Peyer's patch (tissue), 4 donors: ENCODE measurements around the gene AKAP6. TPM values are rescaled to one million over a fixed set of nuclear protein-coding genes. Genes with fewer than 3 reads are reported as not detected.
A peak's percentile ranks its signal among the peaks of the same experiment; 100 is the strongest.

ENCODE experiments used
- DNase-seq, 3 donors: peaks; one replicate each; pipeline ENCODE4 v3.0.0-alpha.2; 2017 to 2019
- H3K27ac ChIP-seq, 4 donors: fragments of 200-600 bp; sonication (generic); one replicate each; pipeline ENCODE4 v1.5.1; 2016 to 2019
- H3K27me3 ChIP-seq, 2 donors: fragments of 200-600 bp; sonication (generic); one replicate each; pipeline ENCODE4 v1.5.1; 2019
- H3K36me3 ChIP-seq, 3 donors: fragments of 200-600 bp; sonication (generic); one replicate each; pipeline ENCODE4 v1.5.1; 2016 to 2019
- H3K4me1 ChIP-seq, 4 donors: fragments of 200-600 bp; sonication (generic); one replicate each; pipeline ENCODE4 v1.5.1; 2016 to 2019
- H3K4me3 ChIP-seq, 4 donors: fragments of 200-600 bp; sonication (generic); 1 replicate in 3 of 4; 2 replicates in 1 of 4; pipeline ENCODE4 v1.5.1; 2016 to 2019; ENCODE audit warnings: mild to moderate bottlenecking in 1 of 4
- H3K9me3 ChIP-seq, 4 donors: fragments of 200-600 bp; sonication (generic); one replicate each; pipeline ENCODE4 v1.5.1; 2016 to 2019; ENCODE audit warnings: mild to moderate bottlenecking in 1 of 4
- CTCF ChIP-seq, 6 experiments: fragments of 450-650 bp in 4 of 6; fragments of 200-600 bp in 2 of 6; sonication (generic) in 1 of 6; IDR thresholded peaks; one replicate each; pipeline ENCODE4 v1.5.1; 2017 to 2019; ENCODE audit warnings: antibody characterized with exemption in 6 of 6, mild to moderate bottlenecking in 3 of 6, moderate library complexity in 1 of 6
- POLR2A ChIP-seq, 2 donors: fragments of 450-650 bp; IDR thresholded peaks; one replicate each; pipeline ENCODE4 v1.5.1; 2017; ENCODE audit warnings: antibody characterized with exemption in 2 of 2, mild to moderate bottlenecking in 2 of 2, moderate library complexity in 2 of 2
- total RNA-seq, 4 donors: library from RNA; depleted of rRNA; stranded (reverse); fragments of >200 nt; gene quantifications; one replicate each; pipeline ENCODE4 v1.1.0, GENCODE V29; 2016

AKAP6 gene
- total RNA-seq, 4 donors from 2014 or later = 7.6 to 21.5 (median 12.2) TPM

- peaks cover 0 to 8% (median 0%) of the 10 kb centered on the region in 4 donors for H3K4me1 ChIP-seq
- no peaks in the 10 kb centered on the region for H3K9me3 ChIP-seq
- no peaks in the 10 kb centered on the region for H3K36me3 ChIP-seq
- no peak overlapping the region for H3K4me3 ChIP-seq
- no peak for TF ChIP-seq POLR2A (IDR thresholded peaks at IDR 0.05)
- TF ChIP-seq CTCF (IDR thresholded peaks at IDR 0.05) = peak in 5 of 6 experiments; percentile 40 to 97 (median 94)
- no peak overlapping the region for H3K27ac ChIP-seq
- no peaks in the 10 kb centered on the region for H3K27me3 ChIP-seq
- peak in 1 of 3 donors; percentile 74 for DNase-seq
Measured at GRCh38 chr14:32560209-32560857, 231.2 kb downstream of the AKAP6 start.

GRCh38 chr14:32561520-32561919, 232.4 kb downstream of the AKAP6 start:
- DNase-seq = no peak
- Histone ChIP-seq H3K36me3 (no peaks in the 10 kb centered on the region), H3K4me1 (peaks cover 0 to 12% (median 0%) of the 10 kb centered on the region in 4 donors), H3K27ac (no peak overlapping the region), H3K27me3 (no peaks in the 10 kb centered on the region), H3K4me3 (no peak overlapping the region), H3K9me3 (no peaks in the 10 kb centered on the region)
- TF ChIP-seq CTCF (IDR thresholded peaks at IDR 0.05) = no peak
- TF ChIP-seq POLR2A (IDR thresholded peaks at IDR 0.05) = no peak

GRCh38 chr14:32564596-32564995, 235.5 kb downstream of the AKAP6 start:
- TF ChIP-seq POLR2A (IDR thresholded peaks at IDR 0.05) (no peak), CTCF (IDR thresholded peaks at IDR 0.05) (no peak)
- Histone ChIP-seq H3K27me3 (no peaks in the 10 kb centered on the region), H3K4me3 (no peak overlapping the region), H3K27ac (peak overlapping the region in 2 of 4 donors; percentile 7 to 27), H3K36me3 (no peaks in the 10 kb centered on the region), H3K9me3 (no peaks in the 10 kb centered on the region), H3K4me1 (peaks cover 0 to 12% (median 0%) of the 10 kb centered on the region in 4 donors)
- DNase-seq = no peak

GRCh38 chr14:32565256-32565655, 236.2 kb downstream of the AKAP6 start:
- Histone ChIP-seq H3K9me3 (no peaks in the 10 kb centered on the region), H3K27me3 (no peaks in the 10 kb centered on the region), H3K4me3 (no peak overlapping the region), H3K4me1 (peaks cover 0 to 12% (median 0%) of the 10 kb centered on the region in 4 donors), H3K36me3 (no peaks in the 10 kb centered on the region), H3K27ac (peak overlapping the region in 1 of 4 donors; percentile 27)
- TF ChIP-seq POLR2A (IDR thresholded peaks at IDR 0.05) (no peak), CTCF (IDR thresholded peaks at IDR 0.05) (no peak)
- DNase-seq = no peak

GRCh38 chr14:32567543-32568384, 238.7 kb downstream of the AKAP6 start:
- Histone ChIP-seq H3K9me3 (no peaks in the 10 kb centered on the region), H3K27ac (no peak overlapping the region), H3K27me3 (no peaks in the 10 kb centered on the region), H3K4me1 (peaks cover 0 to 15% (median 0%) of the 10 kb centered on the region in 4 donors), H3K36me3 (no peaks in the 10 kb centered on the region), H3K4me3 (no peak overlapping the region)
- no peak for DNase-seq
- no peak for TF ChIP-seq POLR2A (IDR thresholded peaks at IDR 0.05)
- TF ChIP-seq CTCF (IDR thresholded peaks at IDR 0.05) = no peak
